K562 (cell line): ENCODE results near the gene FABP3.

Experiments
- EWSR1 ChIP-seq: fragments of 450-650 bp; IDR thresholded peaks from 2 replicates; pipeline ENCODE4 v1.6.1; 2018; ENCODE audit warnings: borderline replicate concordance, mild to moderate bottlenecking, low read depth, moderate library complexity; ENCODE audit not compliant: partially characterized antibody
- GABPA ChIP-seq: fragments of 200-800 bp; sonication (Bioruptor generic); conservative IDR thresholded peaks from 2 replicates; pipeline ENCODE4 v1.6.1; 2016; ENCODE audit warnings: low read depth, missing genetic modification characterization, missing compliant biosample characterization
- RFX1 ChIP-seq: fragments of 450-650 bp; IDR thresholded peaks from 2 replicates; pipeline ENCODE4 v1.6.1; 2016; ENCODE audit warnings: mild to moderate bottlenecking, moderate library complexity

DNA sequence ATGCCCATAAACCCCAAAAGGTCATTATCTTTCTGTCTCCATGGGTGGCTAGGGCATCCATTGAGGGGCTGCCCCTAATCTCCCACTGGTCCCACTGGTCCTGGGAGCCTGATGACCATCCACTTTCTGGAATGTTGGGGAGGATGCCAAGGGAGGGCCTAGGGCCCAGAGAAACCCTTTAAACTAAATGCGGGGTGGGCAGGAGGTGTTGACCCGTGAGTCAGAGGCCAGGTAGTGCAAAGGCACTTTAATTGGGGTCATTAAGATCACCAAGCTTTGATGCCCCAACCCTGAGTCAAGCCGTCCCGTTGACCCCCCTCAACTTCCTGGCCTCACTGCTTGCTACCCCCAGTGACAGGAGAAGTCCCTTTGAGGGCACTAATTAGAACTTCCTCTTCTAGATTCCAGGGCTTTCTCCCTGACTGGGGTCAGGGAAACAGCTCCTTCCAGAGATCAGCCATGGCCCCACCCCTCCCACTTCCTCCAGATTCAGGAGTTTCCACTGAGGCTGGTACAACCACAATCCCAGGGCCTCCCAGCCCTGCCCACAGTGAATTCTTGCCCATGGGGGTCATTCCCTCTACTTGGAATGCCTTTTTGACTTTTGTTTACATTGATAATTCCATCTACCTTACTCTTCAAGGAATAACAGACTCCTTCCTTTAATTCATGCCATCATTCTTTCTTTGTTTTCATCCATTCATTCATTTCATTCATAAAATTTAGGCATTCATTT, 24.7 kb upstream of the FABP3 start:
- TF ChIP-seq RFX1 (no peak), GABPA (no peak), EWSR1 (no peak)
